HG02943 (cell line): ENCODE data around the gene TRIP13.

ENCODE experiments used
- ATAC-seq: cut with Tn5 transposase; IDR thresholded peaks from one replicate; pipeline ENCODE4 v1.9.1; 2021; ENCODE audit warnings: mild to moderate bottlenecking, low read depth, moderate library complexity; ENCODE audit not compliant: unreplicated experiment

Gene TRIP13

DNA sequence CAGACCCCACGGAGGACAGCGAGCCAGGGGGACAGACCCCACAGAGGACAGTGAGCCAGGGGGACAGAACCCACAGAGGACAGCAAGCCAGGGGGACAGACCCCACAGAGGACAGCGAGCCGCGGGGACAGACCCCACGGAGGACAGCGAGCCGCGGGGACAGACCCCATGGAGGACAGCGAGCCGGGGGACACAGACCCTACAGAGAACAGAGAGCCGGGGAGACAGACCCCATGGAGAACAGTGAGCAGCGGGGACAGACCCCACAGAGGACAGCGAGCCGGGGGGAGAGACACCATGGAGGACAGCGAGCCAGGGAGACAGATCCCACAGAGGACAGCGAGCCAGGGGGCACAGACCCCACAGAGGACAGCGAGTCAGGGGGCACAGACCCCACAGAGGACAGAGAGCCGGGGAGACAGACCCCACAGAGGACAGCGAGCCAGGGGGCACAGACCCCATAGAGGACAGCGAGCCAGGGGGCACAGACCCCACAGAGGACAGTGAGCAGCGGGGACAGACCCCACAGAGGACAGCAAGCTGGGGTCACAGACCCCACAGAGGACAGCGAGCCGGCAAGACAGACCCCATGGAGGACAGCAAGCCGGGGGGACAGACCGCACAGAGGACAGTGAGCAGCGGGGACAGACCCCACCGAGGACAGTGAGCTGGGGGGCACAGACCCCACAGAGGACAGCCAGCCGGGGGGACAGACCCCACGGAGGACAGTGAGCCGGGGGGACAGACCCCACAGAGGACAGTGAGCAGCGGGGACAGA lies 37.5 kb upstream of the TRIP13 start:
- ATAC-seq: no peak

DNA sequence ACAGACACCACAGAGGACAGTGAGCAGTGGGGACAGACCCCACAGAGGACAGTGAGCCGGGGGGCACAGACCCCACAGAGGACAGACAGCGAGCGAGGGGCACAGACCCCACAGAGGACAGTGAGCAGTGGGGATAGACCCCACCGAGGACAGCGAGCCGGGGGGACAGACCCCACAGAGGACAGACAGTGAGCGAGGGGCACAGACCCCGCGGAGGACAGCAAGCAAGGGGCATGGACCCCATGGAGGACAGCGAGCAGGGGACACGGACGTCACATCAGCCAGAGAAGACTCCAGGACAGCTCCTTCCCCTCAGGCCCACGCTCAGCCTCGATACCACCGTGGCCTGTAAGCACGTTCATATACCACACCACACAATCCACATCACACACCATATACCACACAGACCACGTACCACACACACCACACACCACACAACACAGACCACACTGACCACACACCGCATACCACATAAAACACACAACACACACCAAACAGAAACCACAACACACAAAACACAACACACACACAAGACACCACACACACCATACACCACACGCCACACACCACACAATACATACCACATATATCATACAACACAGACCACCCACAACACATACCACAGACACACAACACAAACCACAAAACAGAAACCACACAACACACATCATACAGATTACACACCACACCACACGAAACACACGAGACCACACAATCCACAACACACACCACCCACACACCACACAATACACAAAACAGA lies 36.7 kb upstream of the TRIP13 start:
- no peak for ATAC-seq

DNA sequence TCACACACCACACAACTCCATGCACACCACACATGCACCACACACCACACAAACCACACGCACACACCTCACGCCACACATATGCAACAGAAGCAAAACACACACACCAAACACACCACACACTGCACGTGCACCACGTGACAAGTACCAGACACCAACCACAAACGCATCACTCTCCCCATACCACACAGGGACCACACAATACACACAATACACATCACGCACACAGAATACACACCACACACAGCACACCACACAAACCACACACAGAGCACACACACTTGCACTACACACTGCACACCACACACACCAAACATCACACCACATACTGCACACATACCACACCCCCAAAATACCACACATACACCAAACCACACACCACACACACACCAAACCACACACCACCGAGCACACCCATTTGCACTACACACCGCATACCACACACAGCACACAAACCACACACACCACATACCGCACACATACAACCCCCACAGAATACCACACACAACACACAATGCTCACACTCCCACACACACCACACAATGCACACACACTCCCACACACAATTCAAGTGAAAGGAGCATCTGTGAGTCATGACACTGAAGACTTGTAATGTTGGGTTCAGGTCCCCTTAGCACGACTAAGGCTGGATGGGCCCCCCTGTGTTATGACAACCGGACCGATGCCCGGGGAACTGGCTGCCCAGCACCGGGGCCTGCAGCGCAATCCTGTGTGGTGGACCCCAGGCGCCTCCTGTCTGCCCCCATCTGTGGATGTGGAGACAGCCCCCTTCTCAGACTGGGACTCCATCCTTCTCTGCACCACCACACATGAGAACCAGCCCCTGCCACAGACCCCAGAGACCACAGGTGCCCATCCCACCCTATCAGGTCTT lies 35.9 kb upstream of the TRIP13 start:
- ATAC-seq: no peak

DNA sequence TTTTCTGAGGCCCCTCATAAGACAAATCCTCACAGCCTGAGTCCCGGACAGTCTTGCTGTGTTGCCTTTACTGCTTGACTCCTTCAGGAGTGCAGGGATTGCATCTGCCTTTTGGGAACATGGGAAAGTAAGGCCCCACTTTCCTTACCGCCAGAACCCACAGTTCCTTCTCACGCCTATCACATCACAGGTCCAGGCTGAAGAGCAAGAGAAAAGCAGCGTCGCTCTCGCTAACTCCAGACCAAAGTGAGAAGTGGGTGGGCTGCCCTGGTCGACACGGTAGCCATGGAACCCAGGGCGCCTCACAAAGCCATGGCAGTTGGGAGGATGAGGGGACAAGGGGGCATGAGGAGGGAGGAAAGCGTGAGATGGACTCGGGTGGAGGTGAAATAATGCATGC lies 34.0 kb upstream of the TRIP13 start:
- ATAC-seq: no peak

DNA sequence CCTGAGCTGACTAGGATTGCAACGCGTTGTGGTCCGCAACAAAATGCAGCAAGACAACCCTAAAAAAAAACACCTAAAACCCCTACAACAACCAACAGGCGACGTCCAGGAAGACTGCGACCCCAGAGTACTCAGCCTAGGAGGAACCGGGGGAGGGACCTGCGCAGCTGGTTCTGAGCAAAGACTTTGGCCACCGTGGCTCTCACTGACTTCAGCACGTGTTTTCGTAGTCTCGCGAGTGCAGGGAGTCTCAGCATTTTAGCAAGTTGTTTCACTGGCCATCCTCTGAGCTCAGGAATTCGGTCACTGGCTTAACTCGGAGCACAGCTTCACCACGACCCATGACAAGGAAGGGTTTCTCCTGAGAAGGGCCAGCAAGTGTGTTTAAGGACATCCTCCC lies 33.3 kb upstream of the TRIP13 start:
- ATAC-seq: no peak

DNA sequence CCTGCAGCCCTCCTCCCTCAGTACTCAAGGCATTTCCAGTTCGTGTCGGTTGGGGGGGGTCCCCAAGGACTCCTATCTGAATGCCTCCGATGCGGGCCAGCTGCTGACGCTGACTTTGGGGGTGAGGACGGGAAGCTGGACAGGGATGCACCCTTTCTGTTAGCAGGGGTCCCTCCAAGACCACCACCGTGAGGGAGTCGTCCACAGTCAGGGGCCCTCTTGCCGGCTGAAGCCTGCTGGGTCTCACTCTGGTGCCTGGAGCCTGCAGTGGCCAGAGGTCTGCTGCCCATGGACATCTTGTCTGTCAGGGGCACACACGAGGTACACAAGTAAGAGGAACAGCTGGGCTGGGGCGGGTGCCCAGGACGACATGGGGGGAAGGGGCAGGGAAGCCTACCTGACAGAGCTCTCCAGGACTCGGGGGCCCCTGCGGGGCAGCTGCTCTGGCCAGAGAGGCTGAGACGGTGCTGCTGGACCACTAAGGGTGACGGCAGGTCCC lies 32.8 kb upstream of the TRIP13 start:
- ATAC-seq: no peak

DNA sequence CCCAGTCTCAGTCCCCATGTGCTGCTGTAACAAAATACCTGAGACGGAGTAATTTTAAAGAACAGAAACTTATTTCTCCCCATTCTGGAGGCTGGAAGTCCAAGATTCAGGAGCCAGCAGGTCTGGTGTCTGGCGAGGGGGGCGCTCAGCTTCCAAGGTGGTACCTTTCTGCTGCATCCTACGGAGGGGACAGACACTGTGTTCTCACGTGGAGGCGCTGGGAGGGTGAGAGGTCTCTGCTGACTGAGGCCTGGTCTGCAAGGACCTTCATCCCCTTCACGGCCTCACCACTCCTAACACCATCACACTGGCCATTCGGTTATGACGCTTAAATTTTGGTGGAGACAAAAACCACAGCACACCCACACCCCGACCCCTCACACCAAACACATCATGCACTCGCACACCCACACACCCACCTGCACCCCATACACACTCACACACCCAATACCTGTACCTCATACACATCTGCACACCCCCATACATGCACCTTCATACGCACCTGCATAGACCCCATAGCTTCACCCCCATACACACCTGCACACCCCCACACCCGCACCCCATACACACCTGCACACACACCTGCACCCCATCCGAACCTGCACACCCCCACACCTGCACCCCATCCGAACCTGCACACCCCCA lies 32.1 kb upstream of the TRIP13 start:
- no peak for ATAC-seq

DNA sequence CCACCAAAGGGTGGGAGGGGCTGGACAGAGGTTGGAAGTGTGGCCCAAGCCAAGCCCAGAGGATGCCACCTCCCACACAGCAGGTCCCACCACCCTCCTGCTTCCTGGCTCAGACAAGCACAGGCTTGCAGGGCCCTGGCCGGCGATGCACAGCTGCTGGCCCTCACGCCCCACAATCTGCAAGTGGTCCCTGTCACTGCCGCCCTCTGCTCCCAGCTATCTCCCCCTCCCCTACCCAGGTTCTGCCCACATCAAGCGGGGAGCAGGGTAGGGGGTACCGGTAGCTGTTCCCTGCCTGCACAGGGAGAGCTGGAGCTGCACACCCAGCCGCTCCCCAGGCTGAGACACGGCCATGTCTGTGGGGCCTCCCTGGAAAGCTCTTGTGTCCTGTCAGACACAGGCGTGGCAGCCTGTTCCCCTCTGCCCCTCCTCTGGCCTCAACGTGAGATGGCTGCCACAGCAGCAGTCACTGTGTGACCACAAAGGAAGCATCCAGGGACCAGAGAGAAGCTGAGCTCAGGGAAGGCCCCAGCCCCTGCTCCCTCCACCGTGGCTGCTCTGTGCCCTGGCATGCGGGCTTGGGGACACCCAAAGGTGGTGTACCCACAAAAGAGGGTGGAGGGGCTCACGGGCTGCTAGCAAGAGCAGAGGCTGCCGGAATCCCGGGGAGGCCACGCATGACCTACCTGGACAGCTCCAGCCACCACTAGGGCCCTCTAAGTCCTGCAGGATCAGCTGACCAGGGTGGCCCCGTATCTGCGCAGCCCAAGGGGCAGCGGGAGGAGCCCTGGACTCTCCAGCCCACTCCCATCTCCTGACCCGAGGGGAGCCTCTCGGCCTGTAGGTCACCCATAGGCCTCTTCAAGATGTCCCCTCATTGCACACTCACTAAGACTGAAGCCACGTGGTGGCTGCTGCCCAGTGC lies 31.0 kb upstream of the TRIP13 start:
- no peak for ATAC-seq

DNA sequence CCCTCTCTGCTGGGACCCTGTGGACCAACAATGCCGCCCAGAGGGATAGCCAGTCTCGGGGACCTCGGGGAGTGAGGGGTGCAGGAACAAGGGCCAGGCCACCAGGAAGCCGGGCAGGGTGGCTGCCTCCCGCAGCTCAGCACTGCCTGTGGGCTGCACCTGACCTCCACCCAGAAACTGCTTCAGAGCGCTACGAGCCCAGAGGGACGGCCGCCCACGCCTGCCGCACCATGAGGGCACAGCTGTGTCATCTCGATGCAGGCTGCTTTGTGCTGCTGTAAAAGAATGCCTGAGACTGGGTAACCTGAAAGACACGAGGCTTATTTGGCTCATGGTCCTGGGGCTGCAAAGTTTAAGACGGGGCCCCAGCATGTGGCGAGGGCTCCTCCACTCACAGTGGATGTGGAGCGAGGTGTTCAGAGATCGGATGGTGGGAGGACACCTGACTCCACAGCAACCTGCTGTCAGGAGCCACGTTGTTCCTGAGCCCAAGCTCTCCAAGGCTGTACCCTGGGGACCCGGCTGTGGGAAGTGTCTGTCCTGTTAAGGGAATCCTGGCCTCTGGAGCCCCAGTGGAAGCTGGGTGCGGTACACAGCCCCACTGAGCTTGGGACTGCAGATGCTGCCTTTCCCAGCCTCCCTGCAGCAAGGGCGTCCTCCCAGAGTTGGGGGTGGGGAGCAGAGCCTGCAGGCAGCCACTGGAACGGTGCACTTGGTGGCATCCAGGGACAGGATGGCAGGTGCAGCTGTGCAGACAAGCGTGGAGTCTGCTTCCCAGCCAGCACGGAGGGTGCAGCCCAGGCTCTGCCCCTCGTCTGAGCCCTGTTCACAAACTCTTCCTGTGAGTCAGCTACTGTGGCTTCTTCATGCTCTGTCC lies 30.1 kb upstream of the TRIP13 start:
- ATAC-seq: no peak

DNA sequence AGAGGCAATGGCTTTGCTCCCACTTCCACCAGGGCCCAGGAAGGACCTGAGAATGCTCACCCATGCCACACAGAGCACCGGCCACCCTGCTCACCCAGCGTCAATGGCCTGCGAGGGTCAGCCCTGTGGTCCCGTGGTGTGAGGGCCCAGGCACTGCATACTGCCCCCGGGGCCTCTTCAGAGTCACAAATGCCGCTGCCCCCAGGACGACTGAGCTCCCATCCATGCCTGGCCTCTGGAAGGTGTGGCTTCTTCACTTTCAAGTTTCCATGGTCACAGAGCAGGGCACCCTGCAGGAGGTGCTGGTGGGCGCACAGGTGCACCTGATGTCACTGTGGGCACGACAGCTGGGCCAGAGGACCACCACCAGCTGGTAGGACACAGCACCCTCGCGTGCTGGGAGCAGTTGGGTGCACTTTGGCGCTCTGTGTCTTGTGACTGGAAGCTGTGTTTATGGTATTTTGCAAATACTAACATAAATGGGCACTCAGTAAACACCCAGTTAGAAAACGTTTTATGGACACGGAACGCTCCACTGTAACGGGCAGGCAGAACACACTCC lies 29.4 kb upstream of the TRIP13 start:
- ATAC-seq: no peak

DNA sequence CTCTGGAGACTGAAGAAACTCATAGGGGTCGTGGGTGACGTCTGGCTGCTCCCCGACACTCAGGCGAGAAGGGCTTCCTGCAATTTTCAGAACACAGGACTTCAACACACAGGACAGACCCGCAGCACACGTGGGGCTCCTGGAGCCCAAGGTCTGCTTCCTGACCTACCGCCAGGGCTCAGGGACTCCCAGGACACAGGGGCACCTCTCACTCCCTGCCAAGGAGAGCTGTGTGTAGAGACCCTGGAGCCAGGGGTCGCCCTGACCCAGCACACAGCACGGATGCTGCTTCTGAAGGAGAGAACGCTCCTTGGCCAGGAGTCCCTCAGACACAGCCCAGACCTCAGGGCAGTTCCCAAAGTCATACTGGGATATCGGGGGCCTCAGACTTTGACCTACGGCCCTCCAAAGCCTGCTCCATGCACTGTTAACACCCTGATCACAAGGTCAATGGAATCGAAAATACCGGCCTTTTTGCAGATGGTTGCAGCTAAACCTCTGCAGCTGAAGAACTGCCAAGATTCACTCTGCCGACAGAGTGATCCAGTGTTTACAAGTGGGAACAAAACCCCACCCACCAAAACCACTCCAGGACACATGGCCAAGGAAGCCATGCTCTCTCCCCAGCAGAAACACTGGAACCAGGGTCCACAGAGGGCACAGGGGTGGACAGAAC lies 28.1 kb upstream of the TRIP13 start:
- ATAC-seq: no peak

DNA sequence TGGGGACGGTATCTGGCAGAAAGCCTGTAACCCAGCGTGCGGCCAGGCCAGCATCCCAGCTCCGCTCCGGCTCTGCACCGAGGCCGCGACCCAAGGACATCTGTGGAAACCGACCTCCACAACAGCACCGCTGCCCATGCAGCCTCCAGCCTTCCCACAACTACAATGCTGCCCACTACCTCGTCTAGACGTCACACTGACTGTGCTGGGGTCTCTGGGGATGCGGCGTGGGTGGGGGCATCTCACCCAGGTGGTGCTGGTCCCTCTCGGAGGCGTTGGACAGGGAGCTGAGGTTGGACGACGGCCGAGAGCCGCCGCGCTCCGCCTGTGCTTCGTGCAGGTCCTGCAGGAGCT lies 27.5 kb upstream of the TRIP13 start:
- no peak for ATAC-seq

DNA sequence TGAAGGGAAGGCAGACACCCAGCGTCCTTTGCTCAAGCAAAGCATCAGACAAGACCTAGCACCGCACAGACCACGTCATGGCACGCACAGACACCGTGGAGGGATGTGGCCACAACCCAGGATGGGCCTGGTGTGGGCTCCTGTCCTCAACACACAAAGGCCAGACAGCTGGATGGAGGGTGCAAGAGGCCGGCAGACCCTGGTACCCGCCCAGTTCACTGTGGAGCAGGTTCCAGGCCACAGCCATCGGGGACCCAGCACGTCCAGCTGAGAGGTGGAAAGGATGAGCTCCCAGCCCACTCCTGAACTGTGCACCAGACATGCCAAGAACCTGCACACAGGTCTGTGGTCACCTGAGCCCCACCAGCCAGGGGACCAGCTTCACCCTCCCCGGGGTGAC lies 26.9 kb upstream of the TRIP13 start:
- no peak for ATAC-seq

DNA sequence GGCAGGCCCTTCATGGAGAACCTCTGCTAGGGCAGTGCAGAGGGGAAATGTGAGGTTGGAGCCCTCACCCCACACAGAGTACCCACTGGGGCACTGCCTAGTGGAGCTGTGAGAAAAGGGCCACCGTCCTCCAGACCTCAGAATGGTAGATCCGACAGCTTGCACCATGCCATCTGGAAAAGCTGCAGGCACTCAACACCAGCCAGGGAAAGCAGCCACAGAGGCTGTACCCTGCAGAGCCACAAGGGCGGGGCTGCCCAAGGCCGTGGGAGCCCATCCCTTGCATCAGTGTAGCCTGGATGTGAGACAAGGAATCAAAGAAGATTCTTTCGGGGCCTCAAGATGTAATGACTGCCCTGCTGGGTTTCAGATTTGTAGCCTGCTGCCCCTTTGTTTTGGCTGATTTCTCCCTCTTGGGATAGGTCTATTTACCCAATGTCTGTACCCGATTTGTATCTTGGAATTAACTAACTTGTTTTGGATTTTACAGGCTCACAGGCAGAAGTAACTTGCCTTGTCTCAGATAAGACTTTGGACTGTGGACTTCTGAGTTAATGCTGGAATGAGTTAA lies 25.3 kb upstream of the TRIP13 start:
- no peak for ATAC-seq

DNA sequence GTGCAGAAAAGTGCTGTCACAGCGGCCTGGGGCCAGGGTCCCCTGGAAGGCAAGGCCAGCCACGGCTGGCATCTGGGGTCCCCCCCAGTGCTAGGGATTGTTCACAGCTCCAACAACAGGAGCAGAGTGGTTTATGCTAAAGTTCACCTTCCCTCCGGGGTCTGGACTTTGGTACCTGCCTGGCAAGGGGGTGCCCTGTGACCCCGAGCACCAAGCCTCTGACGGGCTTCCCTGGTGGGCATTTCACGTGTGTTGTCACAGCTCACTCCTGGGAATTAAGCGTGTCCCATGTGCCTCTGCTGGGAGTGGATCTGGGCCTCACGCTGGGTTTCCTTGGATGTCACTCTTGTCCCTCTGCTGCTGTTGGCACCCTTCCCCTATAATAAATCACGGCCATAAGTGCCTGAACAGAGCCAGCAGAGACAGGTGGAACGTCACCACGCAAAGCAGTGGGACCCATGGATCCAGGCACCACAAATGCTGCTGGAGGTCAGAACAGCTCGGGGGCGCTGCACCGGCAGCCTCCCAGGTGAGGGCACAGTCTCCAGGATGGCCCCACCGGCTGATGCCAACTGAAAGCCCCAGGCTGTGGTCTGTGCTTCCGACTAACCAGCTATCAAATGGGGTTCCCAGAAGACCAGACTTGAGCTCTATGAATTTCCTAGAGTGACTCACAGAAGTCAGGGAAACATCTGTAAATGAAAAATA lies 24.1 kb upstream of the TRIP13 start:
- no peak for ATAC-seq

DNA sequence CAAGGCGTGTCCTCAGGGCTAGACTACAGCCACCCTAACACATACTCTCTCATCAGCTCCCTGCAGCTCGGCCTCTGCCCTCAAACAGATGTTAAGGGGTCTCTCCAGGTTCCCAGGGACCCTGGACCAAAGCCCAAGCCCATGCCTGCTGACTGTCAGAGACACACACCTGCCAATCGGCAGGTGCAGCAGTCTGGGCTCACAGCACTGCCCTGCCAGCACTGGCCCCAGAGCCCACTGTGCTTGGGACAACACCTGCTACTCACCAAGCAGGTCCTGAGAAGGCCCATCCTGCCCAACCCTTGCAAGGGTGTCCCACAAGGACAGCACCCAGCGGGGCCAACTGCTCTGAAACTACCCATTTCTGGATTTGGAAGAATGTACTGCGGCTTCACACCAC lies 21.7 kb upstream of the TRIP13 start:
- no peak for ATAC-seq
